Urinary bladder (tissue), 4 donors: ENCODE measurements around the gene C11orf21. TPM values are rescaled to one million over a fixed set of nuclear protein-coding genes. Genes with fewer than 3 reads are reported as not detected.

Source experiments
- DNase-seq: peaks from one replicate; pipeline ENCODE4 v3.0.0-alpha.2; 2015; ENCODE audit errors: extremely low spot score
- H3K27ac ChIP-seq: one replicate; pipeline ENCODE4 v1.5.1; 2013; ENCODE audit warnings: low read depth, mild to moderate bottlenecking, moderate library complexity
- H3K36me3 ChIP-seq: one replicate; pipeline ENCODE4 v1.6.1; 2013; ENCODE audit warnings: mild to moderate bottlenecking, moderate library complexity; ENCODE audit not compliant: insufficient read depth
- H3K4me1 ChIP-seq: one replicate; pipeline ENCODE4 v1.6.1; 2013; ENCODE audit warnings: mild to moderate bottlenecking, moderate library complexity; ENCODE audit not compliant: insufficient read depth
- H3K4me3 ChIP-seq: one replicate; pipeline ENCODE4 v1.5.1; 2013; ENCODE audit warnings: low read depth, low read length
- WGBS: extraction: QIAGEN DNeasy Blood & Tissue Kit; methylation state at CpG from one replicate; pipeline ENCODE4 v1.1.7; 2013; 5-methylcytosine and 5-hydroxymethylcytosine counted together
- polyA plus RNA-seq: library from polyadenylated mRNA; stranded (reverse); fragments of 200-250 nt; gene quantifications from one replicate; pipeline ENCODE4 v1.2.3, GENCODE V29; 2013
- total RNA-seq: library from RNA; depleted of rRNA; stranded (reverse); fragments of >200 nt; gene quantifications from one replicate; pipeline ENCODE4 v1.2.3, GENCODE V29; 2014
- donor health status: healthy with polysubstance abuse.
- donor health status: healthy.

Gene C11orf21
- total and polyA plus RNA-seq, 2 donors, result 0.42 to 0.60 TPM

DNA sequence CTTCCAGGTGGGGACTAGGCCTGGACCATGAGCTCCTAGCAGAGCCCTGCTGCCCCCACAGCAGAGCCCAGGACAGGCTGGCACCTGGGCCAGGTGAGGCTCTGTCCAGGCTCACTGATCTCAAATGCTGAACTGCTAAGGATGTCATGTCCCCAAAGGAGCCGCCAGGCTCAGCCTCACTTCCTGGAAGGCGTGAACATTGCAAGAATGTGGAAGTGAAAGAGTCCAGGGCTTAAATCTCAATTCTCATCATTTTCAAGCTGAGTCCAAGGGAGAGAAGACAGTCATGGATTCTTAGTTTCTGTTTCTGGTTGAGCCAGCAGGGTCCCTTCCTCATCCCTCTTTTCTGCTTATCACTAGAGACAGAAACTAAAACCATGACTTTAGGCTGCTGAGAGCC, 36.3 kb downstream of the C11orf21 start:
- Histone ChIP-seq H3K27ac (peak overlapping the region; percentile 18), H3K4me3 (no peak overlapping the region), H3K4me1 (no peaks in the 10 kb centered on the region), H3K36me3 (no peaks in the 10 kb centered on the region)
- WGBS, result 40% methylated on average over 2 of the region's 2 CpGs
- DNase-seq, result no peak

DNA sequence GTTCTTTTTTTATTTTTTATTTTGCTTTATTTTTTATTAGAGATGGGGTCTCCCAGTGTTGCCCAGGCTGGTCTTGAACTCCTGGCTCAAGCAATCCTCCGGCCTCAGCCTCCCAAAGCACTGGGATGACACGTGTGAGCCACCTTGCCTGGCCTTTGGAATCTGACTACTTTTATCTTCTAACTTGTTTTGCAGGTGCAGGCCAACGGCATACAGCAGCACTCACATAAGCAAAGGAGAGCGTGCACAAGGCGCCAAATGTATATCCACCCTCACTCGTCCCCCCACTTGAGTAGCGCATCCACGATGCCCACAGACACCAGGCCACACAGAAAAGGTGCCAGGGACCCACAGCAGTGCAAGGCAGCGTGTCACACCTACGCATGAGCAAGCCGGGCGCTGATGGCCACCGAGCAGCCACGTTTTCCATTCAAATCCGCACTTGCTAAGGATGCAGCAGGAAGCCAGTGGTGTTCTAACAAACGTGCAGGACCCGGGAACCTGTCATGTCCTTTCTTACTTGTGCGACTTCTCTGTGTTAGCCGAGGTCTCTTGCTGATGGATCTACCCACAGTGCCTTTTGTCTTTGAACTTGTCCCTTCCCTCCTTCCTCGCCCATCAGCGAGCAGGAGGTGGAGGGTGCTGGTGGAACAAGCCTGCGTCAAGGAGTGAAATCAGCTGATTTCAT, 37.2 kb downstream of the C11orf21 start:
- Histone ChIP-seq H3K36me3 (no peaks in the 10 kb centered on the region), H3K4me1 (no peaks in the 10 kb centered on the region), H3K4me3 (no peak overlapping the region), H3K27ac (no peak overlapping the region)
- DNase-seq, result no peak
- 87% methylated on average over 22 of the region's 22 CpGs for WGBS

DNA sequence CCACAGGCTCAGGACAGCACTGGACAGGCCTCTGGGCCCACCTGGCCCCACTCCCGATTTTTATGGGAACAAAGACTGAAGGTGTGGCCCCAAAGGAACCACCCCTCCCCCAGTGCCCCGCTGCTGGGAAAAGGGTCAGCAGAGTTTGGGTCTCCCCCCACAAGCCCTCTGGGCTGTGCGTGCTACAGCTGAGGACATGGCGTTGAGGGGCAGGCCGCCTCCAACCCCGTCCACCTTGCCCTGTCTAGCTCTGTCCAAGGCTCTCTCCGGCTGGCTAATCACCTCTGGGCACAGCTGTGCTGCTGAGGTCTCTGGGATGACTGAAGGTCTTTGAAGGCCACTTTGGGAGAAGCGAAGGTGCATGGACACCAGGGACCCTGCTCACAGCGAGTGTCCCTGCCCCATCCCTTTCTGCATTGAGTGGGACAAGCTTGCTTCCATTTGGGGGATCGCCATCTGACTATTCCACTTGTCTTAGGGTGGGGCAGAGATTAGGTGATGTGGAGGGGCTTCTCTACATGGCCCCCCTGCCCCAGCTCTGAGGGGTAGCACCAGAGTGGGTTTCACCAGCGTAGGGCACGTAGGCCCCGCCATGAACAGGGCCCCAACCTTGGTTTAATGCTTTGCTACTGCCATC, 37.9 kb downstream of the C11orf21 start:
- Histone ChIP-seq H3K36me3 (no peaks in the 10 kb centered on the region), H3K27ac (no peak overlapping the region), H3K4me1 (no peaks in the 10 kb centered on the region), H3K4me3 (no peak overlapping the region)
- 91% methylated on average over 13 of the region's 13 CpGs for WGBS
- no peak for DNase-seq

DNA sequence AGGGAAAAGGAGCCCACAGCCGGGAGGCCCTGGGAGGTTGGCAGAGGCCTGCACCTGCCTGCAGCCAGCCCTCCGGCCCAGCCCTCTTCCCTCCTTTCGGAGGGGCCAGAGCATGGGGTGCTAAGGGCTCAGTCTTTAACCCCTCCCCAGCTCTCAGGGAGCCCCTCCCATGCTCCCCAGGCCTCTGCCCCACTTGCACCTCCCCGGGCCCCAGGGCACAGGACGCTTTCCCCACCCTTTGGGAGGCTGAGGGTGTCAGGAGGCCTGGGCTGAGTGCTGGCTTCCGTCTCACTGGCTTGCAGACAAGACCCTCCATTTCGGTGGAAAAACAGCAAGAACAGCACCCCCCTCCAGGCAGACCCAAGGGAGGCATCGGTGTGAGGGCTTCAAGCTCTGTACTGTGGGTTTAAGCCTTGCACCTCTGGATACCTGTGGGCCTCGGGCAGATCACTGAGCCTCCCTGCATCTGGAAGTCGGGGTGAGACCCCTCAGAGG, 38.6 kb downstream of the C11orf21 start:
- WGBS, result 85% methylated on average over 10 of the region's 10 CpGs
- no peak overlapping the region for H3K4me3 ChIP-seq
- no peaks in the 10 kb centered on the region for H3K36me3 ChIP-seq
- DNase-seq, result no peak
- no peak overlapping the region for H3K27ac ChIP-seq
- no peaks in the 10 kb centered on the region for H3K4me1 ChIP-seq

DNA sequence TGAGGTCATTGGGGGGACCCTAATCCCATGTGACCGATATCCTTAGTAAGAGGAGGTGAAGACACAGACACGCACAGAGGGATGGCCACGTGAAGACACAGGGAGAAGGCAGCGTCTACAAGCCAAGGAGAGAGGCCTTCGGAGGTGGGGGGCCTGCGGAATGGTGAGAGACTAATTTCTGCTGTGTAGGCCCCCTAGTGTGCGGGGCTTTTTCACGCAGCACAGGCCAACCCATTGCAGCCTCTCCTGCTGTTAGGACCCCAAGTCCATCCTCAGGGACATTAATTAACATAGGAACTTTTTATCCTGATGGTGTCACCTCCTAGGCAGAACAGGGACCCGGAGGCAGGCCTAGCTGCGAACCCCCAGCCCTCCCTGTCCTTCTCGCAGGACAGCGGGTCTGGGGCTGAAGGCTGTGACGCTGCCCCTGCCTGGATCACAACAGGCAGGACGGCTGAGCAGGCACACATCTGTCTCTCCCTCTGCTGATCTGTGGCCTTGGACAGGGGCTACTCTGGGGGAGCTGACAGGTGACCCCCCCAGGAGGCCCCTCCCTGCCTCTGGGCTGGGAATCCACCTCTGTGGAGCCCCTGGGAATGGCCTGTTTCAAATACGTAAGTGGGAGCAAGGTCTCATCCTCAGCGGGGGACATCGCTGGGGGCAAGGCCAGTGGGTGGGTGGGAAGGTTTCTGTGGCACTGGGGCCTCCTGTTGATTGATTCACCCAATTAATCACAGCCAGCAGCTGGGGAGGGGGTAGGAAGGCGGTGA, 39.2 kb downstream of the C11orf21 start:
- DNase-seq, result no peak
- no peak overlapping the region for H3K4me3 ChIP-seq
- WGBS, result 92% methylated on average over 18 of the region's 18 CpGs
- no peaks in the 10 kb centered on the region for H3K4me1 ChIP-seq
- no peaks in the 10 kb centered on the region for H3K36me3 ChIP-seq
- H3K27ac ChIP-seq, result no peak overlapping the region

DNA sequence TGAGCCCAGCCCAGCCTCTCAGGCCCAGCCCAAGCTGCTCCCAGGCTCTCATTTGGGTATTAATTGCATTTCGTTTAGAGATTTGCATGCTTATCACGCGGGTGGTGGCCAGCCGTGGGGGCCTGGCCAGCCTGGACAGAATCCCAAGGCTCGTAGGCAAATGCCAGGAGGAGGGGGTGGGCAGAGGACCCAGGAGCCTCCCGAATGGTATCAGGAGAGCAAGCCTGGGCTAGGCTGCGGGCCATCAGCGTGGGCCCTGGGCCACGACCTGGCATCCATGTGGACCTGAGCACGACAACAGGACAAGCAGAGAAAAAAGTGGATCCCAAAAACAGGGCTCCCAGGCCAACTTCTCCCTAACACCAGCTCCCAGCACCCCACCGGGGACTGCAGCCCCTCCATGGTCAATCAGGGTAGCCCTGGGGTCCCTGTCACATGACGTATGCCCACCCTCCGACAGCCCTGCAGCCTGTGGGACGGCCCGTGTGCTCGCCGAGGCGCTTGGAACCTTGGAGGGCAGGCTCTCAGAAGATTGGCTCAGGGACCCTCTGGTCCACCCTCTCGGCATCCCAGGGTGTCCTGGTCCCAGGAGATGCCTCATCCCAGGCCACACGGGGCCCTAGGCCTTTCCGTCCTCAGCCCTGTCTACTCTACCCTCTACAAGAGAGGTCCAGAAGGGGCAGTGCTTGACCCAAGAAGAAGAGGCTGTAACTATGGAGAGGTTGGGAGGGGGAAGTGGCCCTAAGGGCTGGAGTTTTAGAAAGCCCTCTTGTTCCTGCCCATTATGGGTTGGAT, 40.1 kb downstream of the C11orf21 start:
- no peak for DNase-seq
- 78% methylated on average over 21 of the region's 21 CpGs for WGBS
- no peak overlapping the region for H3K27ac ChIP-seq

DNA sequence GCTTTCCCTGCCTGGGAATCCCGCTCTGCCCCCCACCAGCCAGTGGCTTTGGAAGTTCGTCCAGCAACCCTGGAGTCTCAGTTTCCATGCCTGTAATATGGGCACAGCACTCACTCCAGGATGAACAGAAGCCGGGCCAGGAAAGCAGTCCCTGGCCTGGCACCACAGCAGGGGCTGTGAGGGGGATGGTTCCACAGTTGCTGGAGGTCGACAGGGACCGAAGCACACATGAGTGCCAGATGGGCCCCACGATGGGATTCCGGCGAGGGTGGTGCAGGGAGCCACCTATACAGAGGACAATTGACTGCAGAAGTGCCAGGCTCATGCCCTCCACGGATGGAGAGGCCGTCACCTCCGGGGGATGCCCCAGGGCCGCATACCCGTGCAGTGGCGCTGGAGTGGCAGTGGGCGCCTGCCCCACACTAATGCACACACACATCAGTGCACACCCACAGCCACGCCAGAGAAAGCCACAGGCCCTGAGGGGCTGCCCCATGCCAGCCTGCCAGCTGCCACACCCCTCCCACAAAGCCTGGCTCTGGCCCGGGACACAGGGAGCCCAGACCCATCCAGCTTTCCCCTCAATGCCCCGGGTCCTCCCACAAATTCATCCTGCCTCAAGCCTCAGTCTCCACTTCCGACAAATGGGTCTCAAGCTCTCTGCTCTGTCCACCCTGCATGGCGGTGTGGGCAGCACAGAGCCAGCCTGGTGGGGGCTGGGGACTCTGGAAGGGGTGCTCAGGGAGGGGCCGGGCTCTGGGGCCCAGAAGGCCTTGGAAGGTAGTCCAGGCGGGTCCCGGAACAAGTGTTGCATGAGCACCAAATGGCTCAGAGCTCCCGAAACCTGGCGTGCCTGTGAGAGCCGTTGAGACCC, 41.0 kb downstream of the C11orf21 start:
- no peak for DNase-seq
- 89% methylated on average over 26 of the region's 26 CpGs for WGBS

More for the DNA sequence above, 40.1 kb downstream of the C11orf21 start:
- Histone ChIP-seq H3K4me1 (no peaks in the 10 kb centered on the region), H3K36me3 (no peaks in the 10 kb centered on the region), H3K4me3 (no peak overlapping the region)

DNA sequence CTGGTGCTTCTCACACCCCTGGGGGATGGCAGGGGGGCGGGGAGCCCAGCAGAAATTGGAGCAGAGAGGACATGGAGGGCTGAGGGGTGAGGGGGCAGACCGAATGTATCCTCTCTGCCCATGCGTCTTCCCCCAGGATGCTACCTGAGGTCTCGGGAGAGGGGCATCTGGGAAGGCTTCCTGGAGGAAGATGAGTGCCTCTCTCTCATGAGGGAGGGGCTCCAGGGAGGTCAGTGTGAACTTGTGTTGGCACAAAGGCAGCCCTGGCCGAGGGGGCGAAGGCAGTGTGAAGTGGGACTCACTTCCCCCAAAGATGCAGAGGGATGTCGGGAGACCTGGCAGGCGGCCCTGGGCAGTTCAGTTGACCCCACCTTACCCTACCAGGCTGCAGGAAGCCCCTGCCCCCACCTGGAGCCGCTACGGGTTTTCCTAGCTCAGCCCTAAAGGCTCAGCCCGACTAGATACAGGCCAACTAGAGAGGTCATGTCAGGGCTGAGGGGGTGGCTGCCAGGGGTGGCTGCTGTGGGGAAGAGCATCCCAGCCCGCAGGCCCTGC, 41.7 kb downstream of the C11orf21 start:
- H3K4me3 ChIP-seq, result no peak overlapping the region
- H3K36me3 ChIP-seq, result no peaks in the 10 kb centered on the region
- no peak for DNase-seq
- 75% methylated on average over 12 of the region's 12 CpGs for WGBS
- H3K4me1 ChIP-seq, result no peaks in the 10 kb centered on the region
- H3K27ac ChIP-seq, result no peak overlapping the region

More for the DNA sequence above, 41.0 kb downstream of the C11orf21 start:
- Histone ChIP-seq H3K36me3 (no peaks in the 10 kb centered on the region), H3K4me1 (no peaks in the 10 kb centered on the region), H3K27ac (no peak overlapping the region), H3K4me3 (no peak overlapping the region)

DNA sequence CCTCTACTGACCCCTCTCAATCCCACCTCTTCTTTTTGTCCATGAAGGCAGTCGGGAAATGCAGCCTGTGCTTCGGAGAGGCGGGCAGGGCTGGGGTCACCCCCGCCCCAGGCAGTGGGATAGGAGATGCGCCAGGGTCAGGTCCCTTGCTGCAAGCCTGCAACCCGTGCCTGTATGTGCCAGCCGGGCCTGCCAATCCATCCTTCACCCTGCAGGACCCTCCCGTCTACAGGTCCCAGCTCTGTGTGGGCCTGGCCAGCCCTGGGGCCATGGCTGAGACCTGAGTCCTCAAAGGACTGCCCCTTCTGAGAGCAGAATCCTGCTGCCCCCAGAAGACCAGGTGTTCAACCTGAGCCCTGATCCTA, 42.3 kb downstream of the C11orf21 start:
- Histone ChIP-seq H3K4me1 (no peaks in the 10 kb centered on the region), H3K36me3 (no peaks in the 10 kb centered on the region), H3K27ac (no peak overlapping the region), H3K4me3 (no peak overlapping the region)
- 90% methylated on average over 8 of the region's 8 CpGs for WGBS
- no peak for DNase-seq

DNA sequence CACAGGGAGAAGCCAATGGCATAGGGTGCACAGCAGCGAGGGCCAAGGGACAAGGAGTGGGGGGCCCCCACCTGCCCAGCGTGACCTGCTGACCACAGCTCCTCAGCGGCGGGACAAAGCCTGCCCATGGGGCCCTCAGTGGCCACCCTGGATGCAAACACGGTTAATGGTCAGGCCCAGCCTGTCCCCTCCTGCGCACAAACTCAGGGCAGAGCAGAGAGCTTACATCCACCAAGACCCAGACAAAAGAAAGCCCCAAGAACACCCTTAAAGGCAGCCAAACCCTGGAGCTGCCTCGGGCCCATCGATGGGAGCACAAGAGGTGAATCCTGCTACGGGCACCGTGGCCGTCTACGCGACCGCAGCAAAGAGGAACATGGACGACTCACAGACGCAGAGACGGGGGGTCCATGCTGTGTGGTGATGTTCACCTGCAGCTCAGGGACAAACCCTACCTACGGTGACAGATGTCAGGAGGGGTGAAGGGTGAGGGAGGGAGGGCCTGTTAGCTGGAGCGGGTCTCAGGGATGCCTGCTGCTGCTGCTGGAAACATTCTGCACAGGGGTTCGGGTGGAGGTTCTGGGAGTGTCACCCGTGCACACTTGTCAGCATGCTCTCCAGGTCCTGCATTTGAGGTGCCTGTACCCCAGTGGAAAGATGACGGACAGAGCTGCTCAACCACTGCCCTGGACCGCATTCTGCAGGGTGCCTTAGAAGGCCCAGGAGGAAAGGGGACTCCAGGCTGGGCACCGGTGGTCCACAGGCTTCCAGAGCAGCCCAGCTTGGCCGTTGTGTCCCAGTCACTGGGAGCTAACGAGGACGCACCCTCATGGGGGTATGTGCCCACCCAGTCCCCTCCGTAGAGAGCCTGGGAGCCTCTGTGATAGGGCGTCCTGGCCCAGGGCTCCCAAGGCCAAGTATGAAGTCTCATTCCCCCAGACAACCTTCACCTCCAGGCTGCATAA, 42.9 kb downstream of the C11orf21 start:
- Histone ChIP-seq H3K27ac (no peak overlapping the region), H3K36me3 (no peaks in the 10 kb centered on the region), H3K4me3 (no peak overlapping the region), H3K4me1 (no peaks in the 10 kb centered on the region)
- whole genome bisulfite sequencing, result 90% methylated on average over 29 of the region's 29 CpGs
- no peak for DNase-seq

DNA sequence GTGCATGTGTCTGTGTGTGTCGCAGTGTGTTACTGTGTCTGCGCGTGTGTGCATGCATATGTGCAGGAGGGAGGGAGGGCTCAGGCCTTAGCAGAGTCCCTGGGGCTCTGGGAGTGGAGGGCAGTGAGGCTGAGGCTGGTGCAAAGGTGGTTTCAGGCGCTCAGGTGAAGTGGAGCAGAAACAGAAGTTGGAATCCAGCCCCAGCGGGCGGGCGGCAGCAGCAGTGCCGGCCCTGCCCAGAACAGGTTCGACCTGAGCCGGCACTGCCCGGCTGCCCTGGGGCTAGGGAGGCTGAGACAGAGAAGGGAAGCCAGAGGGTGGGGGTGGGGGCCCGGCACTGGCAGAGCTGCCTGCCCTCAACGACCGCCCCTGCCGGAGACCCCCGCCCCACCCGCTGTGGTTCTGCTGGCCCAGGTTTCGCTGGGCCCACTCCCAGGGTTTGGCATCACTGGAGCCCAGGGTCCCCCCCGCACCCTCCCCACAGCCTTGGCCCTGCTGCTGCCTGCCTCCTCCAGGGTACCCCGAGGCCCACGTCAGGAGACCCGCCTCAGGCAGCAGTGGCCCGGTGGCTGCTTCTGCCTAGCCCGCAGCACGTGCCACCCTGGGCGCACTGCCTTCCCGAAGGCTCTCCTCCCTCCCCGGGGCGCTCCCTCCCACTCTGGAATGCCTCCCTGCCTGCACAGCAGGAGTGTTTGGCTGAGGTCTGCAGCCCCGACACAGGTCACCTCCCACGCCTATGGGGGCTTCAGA, 44.6 kb downstream of the C11orf21 start:
- no peak for DNase-seq
- 81% methylated on average over 31 of the region's 31 CpGs for WGBS
- Histone ChIP-seq H3K36me3 (no peaks in the 10 kb centered on the region), H3K4me3 (no peak overlapping the region), H3K4me1 (no peaks in the 10 kb centered on the region), H3K27ac (peak overlapping the region; percentile 80)
